ENCODE data around the gene SCN4A. TPM values are rescaled to one million over a fixed set of nuclear protein-coding genes. Genes with fewer than 3 reads are reported as not detected.

The SCN4A gene
- total and polyA plus RNA-seq, 2 of the 13 experiments (the other 11 are each of a cell fraction or from before 2014, with no cell fraction given) = 0.02 to 0.03 TPM

- TF ChIP-seq ZNF687 (CRISPR knock-in tag; IDR thresholded peaks at IDR 0.05) (peak; percentile 29), GABPB1 (CRISPR knock-in tag; IDR thresholded peaks at IDR 0.05) (peak; percentile 53), STAT5B (CRISPR knock-in tag; IDR thresholded peaks at IDR 0.05) (no peak), POLR2AphosphoS5 (IDR thresholded peaks at IDR 0.05; ENCODE audit: low read depth, low read length) (no peak), GABPA (IDR thresholded peaks at IDR 0.05; ENCODE audit: low read depth, low read length) (0 out of 2 replicates have a peak, but pooled peaks have one; percentile 12), GABPA (CRISPR knock-in tag; IDR thresholded peaks at IDR 0.05; ENCODE audit: low read depth) (peak; percentile 57), POGZ (CRISPR knock-in tag; IDR thresholded peaks at IDR 0.05) (no peak), FOXO4 (CRISPR knock-in tag; conservative IDR thresholded peaks at IDR 0.05) (no peak), NFIC (IDR thresholded peaks at IDR 0.05; ENCODE audit: low read length) (no peak), JARID2 (CRISPR knock-in tag; IDR thresholded peaks at IDR 0.05; ENCODE audit: insufficient replicate concordance) (no peak), MTA1 (CRISPR knock-in tag; IDR thresholded peaks at IDR 0.05; ENCODE audit: borderline replicate concordance) (no peak), MAZ (IDR thresholded peaks at IDR 0.05; ENCODE audit: borderline replicate concordance, low read depth, low read length) (no peak), MAZ (CRISPR knock-in tag; IDR thresholded peaks at IDR 0.05; ENCODE audit: low read depth) (no peak), ZNF772 (CRISPR knock-in tag; IDR thresholded peaks at IDR 0.05) (no peak), ZNF512B (CRISPR knock-in tag; IDR thresholded peaks at IDR 0.05; ENCODE audit: borderline replicate concordance) (no peak), RBM39 (IDR thresholded peaks at IDR 0.05; ENCODE audit: low read depth, low read length, poor library complexity, severe bottlenecking) (no peak), ARNT2 (CRISPR knock-in tag; IDR thresholded peaks at IDR 0.05; ENCODE audit: low read depth) (no peak), ZNF777 (CRISPR knock-in tag; IDR thresholded peaks at IDR 0.05) (no peak), HOXA5 (CRISPR knock-in tag; IDR thresholded peaks at IDR 0.05) (no peak), ZBTB8A (CRISPR knock-in tag; IDR thresholded peaks at IDR 0.05; ENCODE audit: borderline replicate concordance, low read depth) (no peak), TARDBP (CRISPR knock-in tag; IDR thresholded peaks at IDR 0.05) (no peak), PLRG1 (conservative IDR thresholded peaks at IDR 0.05) (no peak), ATF7 (IDR thresholded peaks at IDR 0.05) (no peak), ATF7 (CRISPR knock-in tag; IDR thresholded peaks at IDR 0.05) (no peak)
Measured at GRCh38 chr17:63927464-63928171, 45.1 kb downstream of the SCN4A start (continued).

Measured in HepG2 (cell line).